Activated T-helper 2 cell treated with anti-CD3 and anti-CD28 coated beads, Interferon-gamma antibody, Interleukin-2, Interleukin-4, amounts not matched to agents 10 μg/mL and 5 μg/mL and 100 μg/mL, durations not matched to agents 14 hours and 24 hours and 36 hours (primary cell): ENCODE data around the gene PMM2. TPM values are rescaled to one million over a fixed set of nuclear protein-coding genes. Genes with fewer than 3 reads are reported as not detected.
"Not testable (repeated sequence)": the region's sequence is repeated elsewhere in the genome, so short reads cannot be mapped to it uniquely, and the experiment has no call there.

Experiments used
- DNase-seq: peaks from one replicate; pipeline ENCODE4 v3.0.0; 2021; ENCODE audit warnings: low spot score
- H3K27ac Mint-ChIP-seq: one replicate; pipeline ENCODE4 v1.8.0; 2021; ENCODE audit warnings: mixed read lengths
- H3K27me3 Mint-ChIP-seq: one replicate; pipeline ENCODE4 v1.8.0; 2021; ENCODE audit warnings: low read depth, mixed read lengths
- H3K36me3 Mint-ChIP-seq: one replicate; pipeline ENCODE4 v1.8.0; 2021; ENCODE audit warnings: low read depth, mixed read lengths
- H3K4me1 Mint-ChIP-seq: one replicate; pipeline ENCODE4 v1.8.0; 2021; ENCODE audit warnings: low read depth, mixed read lengths
- H3K4me3 Mint-ChIP-seq: one replicate; pipeline ENCODE4 v1.8.0; 2021; ENCODE audit warnings: low read depth, mild to moderate bottlenecking, moderate library complexity, mixed read lengths
- H3K9me3 Mint-ChIP-seq: one replicate; pipeline ENCODE4 v1.8.0; 2021; ENCODE audit warnings: mixed read lengths
- intact Hi-C: fragments of 100-400 bp; cut with micrococcal nuclease; formaldehyde crosslinking; loops from one replicate; pipeline ENCODE4 v1.15.1; 2023
- total RNA-seq: library from RNA; stranded (reverse); gene quantifications from 2 replicates; pipeline ENCODE4 v1.2.3, GENCODE V29; 2022

PMM2 gene
- total RNA-seq, 1 donor from 2014 or later: 67.6 TPM

DNA sequence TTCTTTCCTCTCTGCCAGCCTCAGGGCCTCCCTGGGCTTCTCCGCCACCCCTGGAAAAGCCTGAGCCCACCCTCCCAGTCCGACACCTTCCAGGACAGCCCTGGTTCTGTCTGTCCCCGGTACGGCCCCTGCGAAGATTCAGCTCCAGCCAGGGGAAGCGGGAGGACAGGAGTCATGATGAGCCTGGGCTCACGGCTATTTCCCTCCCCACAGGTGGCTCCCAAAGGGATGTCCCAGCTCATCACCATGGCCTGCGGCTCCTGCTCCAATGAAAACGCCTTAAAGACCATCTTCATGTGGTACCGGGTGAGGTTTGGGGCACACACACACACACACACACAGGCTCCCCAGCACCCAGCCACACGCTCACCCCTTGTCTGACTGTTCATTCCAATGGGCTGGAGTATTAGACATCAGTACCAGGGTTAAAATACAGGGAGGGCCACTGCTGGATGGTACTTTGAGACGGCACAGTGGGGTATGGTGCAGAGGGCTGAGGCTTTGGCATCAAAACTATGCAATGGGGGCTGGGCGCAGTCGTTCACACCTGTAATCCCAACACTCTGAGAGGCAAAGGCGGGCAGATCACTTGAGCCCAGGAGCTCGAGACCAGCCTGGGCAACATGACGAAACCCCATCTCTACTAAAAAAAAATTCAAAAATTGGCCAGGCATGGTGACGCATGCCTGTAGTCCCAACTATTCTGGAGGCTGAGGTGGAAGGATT, 33.0 kb upstream of the PMM2 start:
- Mint-ChIP-seq H3K4me3 (no peak overlapping the region), H3K4me1 (no peaks in the 10 kb centered on the region), H3K27me3 (no peaks in the 10 kb centered on the region), H3K27ac (no peak overlapping the region), H3K9me3 (no peaks in the 10 kb centered on the region), H3K36me3 (peaks cover 9% of the 10 kb centered on the region)
- intact Hi-C loops: no loop called here
- DNase-seq: no peak

DNA sequence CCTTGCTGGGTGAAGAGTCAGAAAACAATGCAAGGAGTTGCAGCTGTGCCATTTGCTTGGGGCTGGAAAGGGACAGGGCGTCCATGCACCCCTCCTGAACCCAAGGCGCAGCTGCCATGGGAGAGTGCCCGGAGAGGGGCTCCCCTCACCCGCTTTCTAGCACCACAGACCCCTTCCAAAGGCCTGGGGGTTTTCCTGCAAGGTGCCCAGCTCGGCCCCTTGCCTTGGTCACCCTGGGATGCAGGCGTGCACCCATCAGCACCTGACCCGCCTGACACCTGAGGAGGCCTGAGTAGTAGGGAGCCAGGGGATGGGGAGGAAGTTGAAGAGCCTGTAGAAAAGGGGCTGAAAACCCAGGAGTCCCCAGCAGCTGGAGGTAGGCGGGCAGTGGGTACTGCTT, 30.5 kb upstream of the PMM2 start:
- no peak for DNase-seq
- Mint-ChIP-seq H3K9me3 (no peaks in the 10 kb centered on the region), H3K27me3 (no peaks in the 10 kb centered on the region), H3K4me3 (no peak overlapping the region), H3K4me1 (no peaks in the 10 kb centered on the region), H3K36me3 (peaks cover 9% of the 10 kb centered on the region), H3K27ac (no peak overlapping the region)
- intact Hi-C loops: no loop called here

DNA sequence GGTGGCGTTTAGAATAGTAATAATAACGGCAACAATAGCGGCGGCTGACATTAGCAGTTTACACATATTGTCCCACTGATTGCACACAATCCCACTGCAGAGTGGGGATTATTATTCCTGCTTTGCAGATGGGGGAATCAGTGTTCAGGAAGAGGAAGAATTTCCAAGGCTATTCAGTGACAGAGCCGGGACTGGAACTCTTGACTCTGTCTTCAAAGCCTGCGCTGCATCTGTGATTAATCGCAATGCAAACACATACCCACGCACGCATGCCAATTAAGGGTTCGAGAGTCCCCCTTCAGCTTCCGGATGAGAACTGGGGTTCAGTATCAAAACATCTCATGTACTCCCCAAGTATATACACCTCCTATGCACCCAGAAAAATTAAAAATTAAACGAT, 29.4 kb upstream of the PMM2 start:
- Mint-ChIP-seq H3K9me3 (no peaks in the 10 kb centered on the region), H3K4me1 (no peaks in the 10 kb centered on the region), H3K4me3 (no peak overlapping the region), H3K27ac (no peak overlapping the region), H3K36me3 (peaks cover 16% of the 10 kb centered on the region), H3K27me3 (no peaks in the 10 kb centered on the region)
- DNase-seq: no peak
- intact Hi-C loops: no loop called here

DNA sequence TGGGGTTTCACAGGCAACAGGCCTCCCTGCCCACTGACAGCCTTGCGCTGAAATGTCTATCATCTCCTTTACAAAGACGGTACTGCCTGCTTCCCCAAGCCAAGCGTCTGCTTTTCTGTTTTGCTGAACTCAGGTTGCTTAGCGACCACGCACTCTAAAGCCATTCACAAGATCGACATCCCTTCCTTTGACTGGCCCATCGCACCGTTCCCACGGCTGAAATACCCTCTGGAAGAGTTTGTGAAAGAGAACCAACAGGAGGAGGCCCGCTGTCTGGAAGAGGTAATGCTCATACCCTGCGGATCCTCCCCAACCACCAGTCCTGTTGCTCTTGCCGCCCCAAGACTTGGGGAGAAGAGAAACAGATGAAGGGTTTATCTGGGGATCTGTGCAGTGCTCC, 28.9 kb upstream of the PMM2 start:
- Mint-ChIP-seq H3K4me1 (no peaks in the 10 kb centered on the region), H3K4me3 (no peak overlapping the region)
- intact Hi-C loops: no loop called here

DNA sequence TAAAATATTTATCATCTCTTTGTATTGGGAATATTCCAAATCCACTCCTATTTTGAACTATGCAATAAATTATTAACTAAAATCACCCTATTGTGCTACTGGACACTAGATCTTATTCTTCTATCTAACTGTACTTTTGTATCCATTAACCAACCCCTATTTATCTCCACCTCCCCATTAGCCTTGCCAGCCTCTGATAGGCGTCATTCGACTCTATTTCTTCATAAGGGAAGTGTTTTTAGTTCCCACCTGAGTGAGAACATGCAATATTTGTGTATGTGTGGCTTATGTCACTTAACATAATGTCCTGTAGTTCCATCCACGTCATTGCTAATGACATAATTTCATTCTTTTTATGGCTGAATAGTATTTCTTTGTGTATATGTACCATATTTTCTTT, 24.1 kb upstream of the PMM2 start:
- no peak for DNase-seq
- H3K27ac Mint-ChIP-seq: no peak overlapping the region

More for the DNA sequence above, 28.9 kb upstream of the PMM2 start:
- Mint-ChIP-seq H3K9me3 (no peaks in the 10 kb centered on the region), H3K27me3 (no peaks in the 10 kb centered on the region), H3K36me3 (peaks cover 19% of the 10 kb centered on the region), H3K27ac (no peak overlapping the region)
- DNase-seq: no peak

DNA sequence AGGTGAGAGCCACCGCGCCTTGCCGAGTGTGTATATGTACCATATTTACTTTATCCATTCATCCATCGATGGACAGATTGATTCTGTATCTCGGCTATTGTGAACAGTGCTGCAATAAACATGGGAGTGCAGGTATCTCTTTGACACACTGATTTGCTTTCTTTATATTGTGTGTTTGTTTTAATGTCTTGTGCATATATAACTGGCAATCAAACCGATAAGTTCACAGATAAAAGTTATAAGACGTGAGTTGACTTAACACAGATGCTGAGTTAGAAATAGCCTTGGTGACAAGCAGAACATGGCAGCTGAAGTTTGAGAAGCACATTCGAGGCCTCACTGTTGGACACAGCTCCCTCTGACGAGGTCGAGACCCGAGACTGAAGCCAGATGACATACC, 23.4 kb upstream of the PMM2 start:
- Mint-ChIP-seq H3K36me3 (peaks cover 24% of the 10 kb centered on the region), H3K27ac (no peak overlapping the region), H3K4me1 (no peaks in the 10 kb centered on the region), H3K9me3 (no peaks in the 10 kb centered on the region), H3K27me3 (no peaks in the 10 kb centered on the region), H3K4me3 (no peak overlapping the region)
- DNase-seq: no peak
- intact Hi-C loops: no loop called here

More for the DNA sequence above, 24.1 kb upstream of the PMM2 start:
- no peaks in the 10 kb centered on the region for H3K9me3 Mint-ChIP-seq
- peaks cover 27% of the 10 kb centered on the region for H3K36me3 Mint-ChIP-seq
- H3K27me3 Mint-ChIP-seq: no peaks in the 10 kb centered on the region
- intact Hi-C loops: no loop called here
- H3K4me3 Mint-ChIP-seq: no peak overlapping the region
- no peaks in the 10 kb centered on the region for H3K4me1 Mint-ChIP-seq

DNA sequence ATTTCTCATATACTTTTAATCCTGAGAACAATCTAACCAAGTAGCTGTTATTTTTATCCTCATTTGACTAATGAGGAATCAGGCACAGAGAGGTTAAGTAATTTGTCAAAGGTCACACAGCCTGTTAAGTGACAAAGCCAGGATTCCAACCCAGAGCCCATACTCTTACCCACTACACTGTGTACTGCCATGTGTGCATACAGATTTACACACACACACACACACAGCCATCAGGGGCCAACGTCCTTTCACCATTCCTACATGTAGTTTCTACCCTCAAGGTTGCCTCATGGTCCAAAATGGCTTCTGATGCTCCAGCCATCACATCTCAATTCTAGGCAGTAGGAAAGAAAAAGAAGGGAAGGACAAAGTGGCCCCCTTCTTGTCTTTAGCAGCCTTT, 22.3 kb upstream of the PMM2 start:
- H3K9me3 Mint-ChIP-seq: no peaks in the 10 kb centered on the region
- H3K4me3 Mint-ChIP-seq: no peak overlapping the region
- H3K36me3 Mint-ChIP-seq: peaks cover 24% of the 10 kb centered on the region
- H3K27me3 Mint-ChIP-seq: no peaks in the 10 kb centered on the region
- DNase-seq: no peak
- no peak overlapping the region for H3K27ac Mint-ChIP-seq
- intact Hi-C loops: no loop called here
- no peaks in the 10 kb centered on the region for H3K4me1 Mint-ChIP-seq

DNA sequence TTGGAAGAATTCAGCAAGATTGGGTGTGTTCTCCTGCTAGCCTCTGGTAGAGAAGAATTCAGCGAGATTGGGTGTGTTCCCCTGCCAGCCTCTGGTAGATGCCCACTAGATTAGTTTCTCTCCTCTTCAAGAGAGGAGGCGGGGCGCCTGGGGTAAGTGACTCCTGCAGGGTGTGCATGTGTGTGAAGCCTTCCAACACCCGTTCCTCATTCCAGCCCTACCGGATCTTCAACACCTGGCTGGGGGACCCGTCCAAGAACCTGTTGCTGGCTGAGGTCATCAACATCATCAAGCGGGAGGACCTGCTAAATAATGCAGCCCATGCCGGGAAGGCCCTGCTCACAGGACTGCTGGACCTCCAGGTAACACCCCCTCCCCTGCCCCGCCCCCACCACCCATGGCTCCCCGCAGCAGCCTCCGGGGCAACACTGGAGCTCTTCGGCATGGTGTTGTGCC, 21.5 kb upstream of the PMM2 start:
- DNase-seq: no peak
- Mint-ChIP-seq H3K27ac (no peak overlapping the region), H3K36me3 (peaks cover 24% of the 10 kb centered on the region), H3K4me1 (no peaks in the 10 kb centered on the region), H3K9me3 (no peaks in the 10 kb centered on the region), H3K27me3 (no peaks in the 10 kb centered on the region), H3K4me3 (no peak overlapping the region)
- intact Hi-C loops: no loop called here

DNA sequence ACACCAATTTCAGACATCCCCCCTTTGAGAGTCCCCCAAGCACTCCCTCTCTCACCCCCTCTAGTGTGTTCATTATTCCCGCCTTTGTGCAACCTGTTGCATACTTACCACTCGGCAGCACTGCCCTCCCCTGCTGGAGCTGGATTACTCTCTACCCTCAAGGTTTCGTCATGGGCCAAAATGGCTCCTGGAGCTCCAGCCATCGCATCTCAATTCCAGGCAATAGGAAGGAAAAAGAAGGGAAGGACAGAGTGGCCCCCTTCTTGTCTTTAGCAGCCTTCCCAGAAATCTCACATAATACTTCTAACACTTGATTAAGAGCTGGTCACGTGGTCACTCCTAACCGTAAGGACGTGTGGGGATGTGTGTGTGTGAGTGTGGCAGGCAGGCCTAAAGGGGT, 20.4 kb upstream of the PMM2 start:
- no peak overlapping the region for H3K4me3 Mint-ChIP-seq
- H3K27me3 Mint-ChIP-seq: no peaks in the 10 kb centered on the region
- DNase-seq: no peak
- no peak overlapping the region for H3K27ac Mint-ChIP-seq
- intact Hi-C loops: no loop called here
- no peaks in the 10 kb centered on the region for H3K4me1 Mint-ChIP-seq
- H3K36me3 Mint-ChIP-seq: peaks cover 24% of the 10 kb centered on the region
- H3K9me3 Mint-ChIP-seq: no peaks in the 10 kb centered on the region

DNA sequence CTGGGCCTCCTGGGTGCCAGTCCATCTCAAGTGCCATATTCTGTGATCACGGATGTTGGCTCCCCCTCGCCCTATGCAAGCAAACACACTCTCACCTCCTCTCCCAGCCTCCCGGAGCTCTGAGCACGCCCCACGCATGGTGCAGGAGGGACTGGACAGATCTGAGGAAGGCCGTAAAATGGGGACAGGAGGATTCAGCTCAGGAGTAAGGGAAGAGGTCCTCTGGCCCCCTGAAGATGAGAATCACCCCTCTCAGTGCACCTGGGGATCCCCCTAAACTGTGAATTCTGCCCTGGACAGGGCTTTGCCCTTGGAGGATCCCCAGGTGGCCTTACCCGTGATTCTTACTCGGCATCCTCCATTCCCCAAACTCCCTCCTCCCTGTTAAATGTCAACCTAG, 15.8 kb upstream of the PMM2 start:
- no peak overlapping the region for H3K4me3 Mint-ChIP-seq
- H3K36me3 Mint-ChIP-seq: peaks cover 5% of the 10 kb centered on the region
- DNase-seq: no peak
- no peaks in the 10 kb centered on the region for H3K9me3 Mint-ChIP-seq
- H3K4me1 Mint-ChIP-seq: no peaks in the 10 kb centered on the region
- no peaks in the 10 kb centered on the region for H3K27me3 Mint-ChIP-seq
- intact Hi-C loops: no loop called here
- H3K27ac Mint-ChIP-seq: no peak overlapping the region

DNA sequence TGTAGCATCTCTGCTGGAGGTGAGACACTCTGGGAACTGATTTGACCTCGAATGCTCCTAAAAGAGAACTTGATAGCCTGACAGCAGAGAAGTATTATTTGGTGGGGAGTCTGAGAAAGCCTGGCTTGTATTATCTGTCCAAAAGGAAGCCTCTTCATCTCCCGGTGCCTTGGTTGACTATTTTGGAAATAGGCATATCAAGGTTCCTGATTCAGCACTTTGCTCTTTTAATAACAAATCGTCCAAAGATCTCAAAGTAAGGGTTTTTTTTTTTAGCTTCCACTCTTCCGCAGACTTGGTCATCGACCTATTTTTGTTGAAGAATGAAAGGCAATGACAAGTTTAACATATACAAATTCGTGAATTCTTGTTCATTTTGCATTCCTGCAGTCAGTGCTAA, 15.0 kb upstream of the PMM2 start:
- no peaks in the 10 kb centered on the region for H3K4me1 Mint-ChIP-seq
- no peaks in the 10 kb centered on the region for H3K27me3 Mint-ChIP-seq
- H3K27ac Mint-ChIP-seq: no peak overlapping the region
- no peaks in the 10 kb centered on the region for H3K9me3 Mint-ChIP-seq
- no peak for DNase-seq
- intact Hi-C loops: no loop called here
- H3K36me3 Mint-ChIP-seq: no peaks in the 10 kb centered on the region
- H3K4me3 Mint-ChIP-seq: no peak overlapping the region

DNA sequence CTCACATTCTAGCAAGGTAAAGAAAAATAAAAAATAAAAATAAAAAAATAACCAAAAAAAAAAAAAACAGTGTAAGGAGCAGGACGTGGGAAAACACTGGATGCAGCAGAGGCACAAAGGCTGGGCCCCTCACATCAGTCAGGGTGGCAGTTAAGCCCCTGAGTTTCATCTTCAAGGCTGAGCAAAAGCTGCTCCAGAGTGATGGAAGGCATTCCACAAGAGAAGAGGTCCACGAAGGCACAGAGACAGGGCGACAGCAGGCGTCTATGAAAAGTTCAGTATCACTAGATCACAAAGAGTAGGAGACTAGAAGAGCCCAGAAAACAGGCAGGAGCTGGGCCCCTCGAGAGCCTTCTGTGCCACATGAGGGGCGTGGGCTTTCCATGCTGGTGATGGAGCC, 12.2 kb upstream of the PMM2 start:
- Mint-ChIP-seq H3K27ac (no peak overlapping the region), H3K4me3 (no peak overlapping the region), H3K4me1 (no peaks in the 10 kb centered on the region), H3K36me3 (no peaks in the 10 kb centered on the region), H3K9me3 (no peaks in the 10 kb centered on the region), H3K27me3 (no peaks in the 10 kb centered on the region)
- DNase-seq: no peak
- intact Hi-C loops: no loop called here

DNA sequence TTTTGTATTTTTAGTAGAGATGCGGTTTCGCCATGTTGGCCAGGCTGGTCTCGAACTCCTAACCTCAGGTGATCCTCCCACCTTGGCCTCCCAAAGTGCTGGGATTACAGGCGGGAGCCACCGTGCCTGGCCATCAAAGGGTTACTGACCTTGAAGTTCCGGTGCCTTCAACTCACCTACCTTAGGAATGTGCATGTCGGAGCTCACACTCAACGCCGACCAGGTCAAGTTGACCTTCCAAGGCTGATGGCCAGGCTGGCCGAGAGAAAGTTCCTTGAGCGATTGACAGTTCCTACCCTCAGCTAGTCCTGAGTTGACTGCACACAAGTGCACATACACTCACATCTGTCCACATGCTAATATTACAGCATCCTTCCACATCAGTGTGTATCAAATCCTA, 11.3 kb upstream of the PMM2 start:
- intact Hi-C loops, H3K4me3 Mint-ChIP-seq, H3K4me1 Mint-ChIP-seq, DNase-seq, H3K27me3 Mint-ChIP-seq, H3K27ac Mint-ChIP-seq, H3K36me3 Mint-ChIP-seq, H3K9me3 Mint-ChIP-seq: not testable (repeated sequence)
